AG08395 (cell line): Measurements from ENCODE around the gene AZU1.
"Not testable (repeated sequence)": the region's sequence is repeated elsewhere in the genome, so short reads cannot be mapped to it uniquely, and the experiment has no call there.

Experiments used
- DNase-seq: peaks from one replicate; pipeline ENCODE4 v3.0.0; 2012; ENCODE audit warnings: mixed read lengths, low spot score

The AZU1 gene

DNA sequence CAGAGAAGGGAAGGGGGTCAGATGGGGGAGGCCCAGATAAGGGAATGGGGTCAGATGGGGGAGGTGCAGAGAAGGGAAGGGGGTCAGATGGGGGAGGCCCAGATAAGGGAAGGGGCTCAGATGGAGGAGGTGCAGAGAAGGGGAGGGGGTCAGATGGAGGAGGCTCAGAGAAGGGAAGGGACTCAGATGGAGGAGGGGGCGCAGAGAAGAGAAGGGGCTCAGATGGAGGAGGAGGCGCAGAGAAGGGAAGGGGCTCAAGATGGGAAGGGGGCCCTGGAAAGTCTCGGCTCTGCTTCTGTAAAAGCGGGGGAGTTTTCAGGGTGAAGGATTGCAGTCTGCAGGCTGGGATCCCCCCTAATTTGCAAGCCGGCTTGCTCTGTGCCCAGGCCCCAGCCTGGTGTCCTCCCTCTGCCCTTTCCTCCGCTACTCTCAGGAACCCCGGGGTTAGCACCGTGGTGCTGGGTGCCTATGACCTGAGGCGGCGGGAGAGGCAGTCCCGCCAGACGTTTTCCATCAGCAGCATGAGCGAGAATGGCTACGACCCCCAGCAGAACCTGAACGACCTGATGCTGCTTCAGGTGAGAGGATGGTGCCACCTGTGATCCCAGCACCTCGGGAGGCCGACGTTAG is 1.6 kb downstream of the AZU1 start:
- no peak for DNase-seq

DNA sequence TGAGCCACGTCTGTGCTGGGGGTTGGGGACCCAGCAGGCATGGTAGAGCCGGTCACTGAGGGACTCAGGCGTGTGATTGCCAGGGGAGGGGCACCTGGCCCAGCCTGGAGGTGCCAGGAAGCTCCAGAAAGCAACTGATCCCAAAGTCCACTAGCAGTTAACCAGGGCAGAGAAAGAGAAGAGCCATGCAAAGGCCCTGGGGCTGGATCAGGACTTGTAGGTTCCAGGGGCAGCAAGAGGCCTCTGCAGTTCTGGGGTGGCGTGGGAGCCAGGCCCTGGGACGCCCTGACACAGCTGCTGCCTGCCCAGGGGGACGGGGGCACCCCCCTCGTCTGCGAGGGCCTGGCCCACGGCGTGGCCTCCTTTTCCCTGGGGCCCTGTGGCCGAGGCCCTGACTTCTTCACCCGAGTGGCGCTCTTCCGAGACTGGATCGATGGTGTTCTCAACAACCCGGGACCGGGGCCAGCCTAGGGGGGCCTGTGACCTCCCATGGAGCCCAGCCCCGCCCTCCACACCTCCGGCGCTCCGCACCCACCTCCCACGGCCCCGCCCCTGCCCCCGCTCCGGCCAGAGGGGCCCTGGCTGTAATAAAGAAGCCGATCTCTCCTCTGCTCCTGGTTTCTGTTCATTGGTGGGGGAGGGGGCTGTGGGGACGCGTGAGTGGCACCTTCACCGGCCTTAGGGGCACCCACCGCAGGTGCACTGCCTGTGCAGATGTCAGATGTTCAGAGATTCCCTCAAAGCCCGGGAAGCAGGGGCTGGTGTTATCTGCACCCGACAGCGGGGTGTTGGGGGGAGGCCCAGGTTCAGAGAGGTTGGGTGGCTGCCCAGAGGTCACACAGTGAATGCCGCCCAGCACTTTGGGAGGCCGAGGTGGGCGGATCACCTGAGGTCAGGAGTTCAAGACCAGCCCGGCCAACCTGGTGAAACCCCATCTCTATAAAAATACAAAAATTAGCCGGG is 4.1 kb downstream of the AZU1 start:
- DNase-seq = no peak

DNA sequence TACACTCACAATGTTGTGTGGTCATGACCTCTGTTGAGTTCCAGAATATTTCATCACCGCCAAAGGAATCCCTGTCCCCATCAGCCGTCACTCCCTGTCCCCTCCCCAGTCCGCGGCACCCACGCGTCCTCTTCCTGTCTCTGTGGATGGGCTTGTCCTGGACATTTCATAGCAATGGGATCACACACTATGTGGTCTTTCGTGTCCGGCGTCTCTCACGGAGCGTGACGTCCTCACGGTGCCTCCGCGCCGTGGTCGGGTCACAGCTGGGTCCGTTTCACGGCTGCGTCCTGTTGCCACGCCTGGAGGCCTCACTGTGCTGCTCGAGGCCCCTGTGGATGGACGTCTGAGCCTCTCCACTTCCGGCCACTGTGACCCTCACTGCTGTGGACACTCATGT is 6.6 kb downstream of the AZU1 start:
- DNase-seq = no peak

DNA sequence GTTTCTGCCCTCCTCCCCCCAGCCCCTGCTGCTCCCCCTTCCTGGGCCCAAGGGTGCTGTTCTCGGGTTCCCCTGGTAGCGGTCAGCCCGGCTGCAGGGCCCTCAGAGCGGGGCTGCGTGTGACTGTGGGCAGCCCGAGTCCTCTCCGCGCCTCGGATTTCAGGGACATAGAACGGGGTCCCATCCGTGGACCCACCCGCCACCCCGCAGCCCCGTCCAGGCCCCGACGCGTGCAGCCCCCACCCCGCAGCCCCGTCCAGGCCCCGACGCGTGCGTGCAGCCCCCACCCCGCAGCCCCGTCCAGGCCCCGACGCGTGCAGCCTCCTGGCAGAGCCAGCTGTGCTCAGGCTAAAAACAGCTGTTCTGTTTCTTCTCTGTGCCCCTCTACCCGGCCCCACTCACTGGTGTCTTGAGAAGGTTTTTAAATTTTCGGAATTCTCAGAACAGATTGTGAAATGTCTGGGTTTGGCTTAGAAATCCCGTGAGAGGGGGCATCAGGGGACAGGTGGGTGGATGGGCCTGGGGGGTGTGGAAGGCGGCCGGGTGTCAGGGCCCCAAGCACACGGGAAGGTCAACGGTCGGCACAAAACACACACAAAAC is 7.7 kb downstream of the AZU1 start:
- no peak for DNase-seq

DNA sequence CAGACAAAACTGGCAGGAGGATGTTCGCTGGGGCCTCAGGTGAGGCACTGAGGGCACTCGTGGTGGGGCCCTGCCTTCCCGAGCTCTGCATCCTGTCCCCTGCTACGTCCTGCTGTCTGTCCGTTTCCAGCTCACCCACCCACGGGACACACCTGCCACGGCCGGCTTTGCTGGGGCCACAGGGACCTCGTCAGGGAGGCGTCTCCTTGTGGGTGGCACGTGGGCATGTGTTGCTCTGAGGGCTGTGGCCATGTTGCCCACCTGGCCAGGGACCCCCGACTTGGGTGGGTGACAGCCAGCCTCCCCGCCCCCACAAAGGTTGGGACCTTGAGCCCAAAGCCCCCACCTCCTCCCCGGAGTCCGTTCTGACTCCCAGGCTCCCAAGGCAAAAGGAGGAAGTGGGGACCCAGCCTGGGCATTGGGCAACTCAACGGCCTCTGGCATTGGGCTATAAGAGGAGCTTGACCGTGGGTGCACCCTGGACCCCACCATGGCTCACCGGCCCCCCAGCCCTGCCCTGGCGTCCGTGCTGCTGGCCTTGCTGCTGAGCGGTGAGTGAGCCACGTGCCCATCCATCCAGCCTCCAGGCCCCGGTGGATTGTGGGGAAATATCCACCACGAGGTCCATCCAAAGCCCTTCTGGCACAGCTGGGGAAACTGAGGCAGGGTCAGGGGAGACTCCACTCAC is 13.0 kb downstream of the AZU1 start, which contains the start of gene PRTN3:
Gene PRTN3, plus strand, starts transcription at position 481 of the 688 bp plus-strand sequence. Its CDS starts 10 bp downstream, at position 491.
- no peak for DNase-seq

DNA sequence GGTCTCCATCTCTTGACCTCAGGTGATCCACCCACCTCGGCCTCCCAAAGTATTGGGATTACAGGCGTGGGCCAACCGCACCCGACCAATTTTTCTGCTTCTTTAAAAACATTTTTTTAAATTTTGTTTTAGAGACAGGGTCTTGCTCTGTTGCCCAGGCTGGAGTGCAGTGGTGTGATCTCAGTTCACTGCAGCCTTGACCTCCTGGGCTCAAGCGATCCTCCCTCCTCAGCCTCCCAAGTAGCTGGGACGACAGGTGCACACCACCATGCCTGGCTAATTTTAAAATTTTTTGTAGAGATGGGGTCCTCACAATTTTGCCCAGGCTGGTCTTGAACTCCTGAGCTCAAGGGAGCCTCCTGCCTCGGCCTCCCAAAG is 15.2 kb downstream of the AZU1 start:
- not testable (repeated sequence) for DNase-seq

DNA sequence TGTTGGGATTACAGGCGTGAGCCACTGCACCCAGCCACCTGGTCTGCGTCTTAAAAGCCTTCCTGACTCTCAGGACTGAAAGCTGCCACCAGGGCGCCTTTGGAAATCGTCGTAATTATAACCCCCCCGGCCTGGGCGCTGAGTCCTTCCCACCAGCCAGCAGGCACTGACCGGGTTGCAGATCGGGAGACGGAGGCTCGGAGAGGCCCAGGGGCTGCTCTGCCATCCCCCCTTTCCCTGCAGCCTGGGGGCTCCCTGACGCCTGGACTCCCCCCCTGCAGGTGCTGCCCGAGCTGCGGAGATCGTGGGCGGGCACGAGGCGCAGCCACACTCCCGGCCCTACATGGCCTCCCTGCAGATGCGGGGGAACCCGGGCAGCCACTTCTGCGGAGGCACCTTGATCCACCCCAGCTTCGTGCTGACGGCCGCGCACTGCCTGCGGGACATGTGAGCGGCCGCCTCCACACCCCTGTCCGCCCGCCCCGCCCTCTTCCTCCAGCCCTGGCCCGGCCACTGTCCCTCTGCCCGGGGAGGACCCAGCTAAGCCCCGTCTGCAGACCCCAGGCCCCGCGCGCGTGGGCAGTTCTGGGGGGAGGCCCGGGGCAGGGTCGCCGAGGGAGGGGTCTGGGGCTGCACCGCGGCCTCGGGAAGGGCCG is 15.7 kb downstream of the AZU1 start:
- no peak for DNase-seq

DNA sequence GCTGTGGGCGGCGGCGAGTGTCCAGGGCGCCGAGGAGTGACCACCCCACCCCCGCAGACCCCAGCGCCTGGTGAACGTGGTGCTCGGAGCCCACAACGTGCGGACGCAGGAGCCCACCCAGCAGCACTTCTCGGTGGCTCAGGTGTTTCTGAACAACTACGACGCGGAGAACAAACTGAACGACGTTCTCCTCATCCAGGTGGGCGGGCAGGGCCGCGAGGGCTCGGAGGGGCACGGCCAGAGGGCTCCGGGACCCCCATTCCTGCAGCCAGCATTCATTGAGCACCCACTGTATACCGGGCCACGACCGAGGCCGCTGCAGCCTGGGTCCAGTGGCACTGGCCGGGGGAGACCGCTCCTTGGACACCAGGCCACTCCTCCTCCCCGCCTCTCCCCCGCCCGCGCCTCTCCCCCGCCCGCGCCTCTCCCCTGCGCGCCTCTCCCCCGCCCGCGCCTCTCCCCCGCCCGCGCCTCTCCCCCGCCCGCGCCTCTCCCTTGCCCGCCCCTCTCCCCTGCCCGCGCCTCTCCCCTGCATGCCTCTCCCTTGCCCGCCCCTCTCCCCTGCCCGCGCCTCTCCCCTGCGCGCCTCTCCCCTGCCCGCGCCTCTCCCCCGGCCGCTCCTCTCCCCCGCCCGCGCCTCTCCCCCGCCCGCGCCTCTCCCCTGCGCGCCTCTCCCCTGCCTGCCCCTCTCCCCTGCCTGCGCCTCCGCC is 16.4 kb downstream of the AZU1 start:
- no peak for DNase-seq

DNA sequence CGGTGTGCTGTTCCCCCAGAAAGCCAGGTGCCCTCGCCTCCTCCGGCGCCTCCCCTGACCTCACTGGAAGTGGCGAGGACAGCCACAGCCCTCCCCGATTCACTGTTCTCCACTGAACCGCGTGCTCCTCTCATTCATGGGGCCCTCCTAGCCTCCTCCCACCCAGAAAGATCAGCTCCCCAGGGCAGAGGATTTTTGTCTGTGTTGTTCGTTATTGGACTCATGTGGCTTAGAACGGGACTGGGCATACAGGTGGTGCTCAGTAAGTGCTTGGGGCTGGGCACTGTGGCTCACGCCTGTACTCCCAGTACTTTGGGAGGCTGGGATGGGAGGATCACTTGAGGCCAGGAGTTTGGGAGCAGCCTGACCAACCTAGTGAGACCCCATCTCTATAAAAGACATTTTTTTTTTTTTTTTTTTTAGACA is 16.9 kb downstream of the AZU1 start:
- DNase-seq = no peak

DNA sequence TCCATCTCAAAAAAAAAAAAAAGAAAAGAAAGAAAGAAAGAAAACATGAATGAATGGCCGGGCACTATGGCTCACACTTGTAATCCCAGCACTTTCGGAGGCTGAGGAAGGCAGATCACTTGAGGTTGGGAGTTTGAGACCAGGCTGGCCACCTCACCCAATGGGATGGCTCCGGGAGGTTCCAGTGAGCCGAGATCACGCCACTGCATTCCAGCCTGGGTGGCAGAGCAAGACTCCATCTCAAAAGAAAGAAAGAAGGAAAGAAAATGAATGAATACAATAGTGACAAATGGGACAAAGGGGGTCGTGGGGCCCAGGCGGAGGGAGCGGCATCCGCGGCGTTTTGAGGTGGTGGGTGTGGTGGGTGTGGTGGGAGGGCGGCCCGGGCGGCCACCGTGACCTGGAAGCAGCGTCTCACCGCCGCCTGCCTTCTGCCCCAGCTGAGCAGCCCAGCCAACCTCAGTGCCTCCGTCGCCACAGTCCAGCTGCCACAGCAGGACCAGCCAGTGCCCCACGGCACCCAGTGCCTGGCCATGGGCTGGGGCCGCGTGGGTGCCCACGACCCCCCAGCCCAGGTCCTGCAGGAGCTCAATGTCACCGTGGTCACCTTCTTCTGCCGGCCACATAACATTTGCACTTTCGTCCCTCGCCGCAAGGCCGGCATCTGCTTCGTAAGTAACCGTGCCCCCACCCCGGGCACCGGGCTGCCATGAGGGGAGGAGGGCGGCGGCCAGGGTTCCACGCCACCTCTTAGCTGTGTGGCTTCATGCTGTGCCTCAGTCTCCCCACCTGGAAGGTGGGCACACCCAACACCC is 18.3 kb downstream of the AZU1 start:
- DNase-seq = no peak

DNA sequence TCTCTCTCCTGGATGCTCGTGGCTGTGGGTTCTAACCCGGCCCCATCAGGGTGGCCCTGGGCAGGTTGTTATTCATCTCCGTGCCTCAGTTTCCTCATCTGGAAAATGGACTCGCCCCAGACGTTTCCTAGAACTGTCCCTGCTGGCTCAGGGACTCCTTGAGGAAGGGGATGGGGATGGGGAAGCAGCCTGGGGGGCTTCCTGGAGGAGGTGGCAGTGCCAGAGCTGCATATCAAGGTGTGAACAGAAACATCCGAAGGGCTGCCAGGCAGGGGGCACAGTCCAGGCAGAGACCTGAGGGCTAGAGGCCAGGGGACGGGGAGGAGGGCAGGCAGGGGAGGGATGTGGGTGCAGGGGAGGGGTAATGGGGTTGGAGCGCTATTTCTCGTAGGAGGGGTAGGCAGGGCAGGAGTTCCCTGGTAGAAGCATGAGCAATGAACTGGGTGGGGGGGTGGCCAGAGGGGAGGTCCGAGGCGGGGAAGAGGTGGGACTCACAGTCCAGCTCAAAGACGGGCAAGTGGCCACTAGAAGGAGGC is 20.8 kb downstream of the AZU1 start:
- DNase-seq = no peak

DNA sequence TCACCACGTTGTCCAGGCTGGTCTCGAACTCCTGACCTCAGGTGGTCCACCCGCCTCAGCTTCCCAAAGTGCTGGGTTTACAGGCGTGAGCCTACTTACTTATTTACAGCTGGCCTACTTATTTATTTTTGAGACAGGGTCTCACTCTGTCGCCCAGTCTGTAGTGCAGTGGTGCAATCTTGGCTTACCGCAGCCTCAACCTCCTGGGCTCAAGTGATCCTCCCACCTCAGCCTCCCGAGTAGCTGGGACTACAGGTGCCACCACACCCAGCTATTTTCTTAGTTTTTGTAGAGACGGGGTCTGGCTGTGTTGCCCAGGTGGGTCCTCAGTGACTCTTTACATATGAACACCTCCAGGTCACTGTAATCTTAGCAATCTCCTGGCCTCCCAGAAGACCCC is 21.6 kb downstream of the AZU1 start:
- not testable (repeated sequence) for DNase-seq

DNA sequence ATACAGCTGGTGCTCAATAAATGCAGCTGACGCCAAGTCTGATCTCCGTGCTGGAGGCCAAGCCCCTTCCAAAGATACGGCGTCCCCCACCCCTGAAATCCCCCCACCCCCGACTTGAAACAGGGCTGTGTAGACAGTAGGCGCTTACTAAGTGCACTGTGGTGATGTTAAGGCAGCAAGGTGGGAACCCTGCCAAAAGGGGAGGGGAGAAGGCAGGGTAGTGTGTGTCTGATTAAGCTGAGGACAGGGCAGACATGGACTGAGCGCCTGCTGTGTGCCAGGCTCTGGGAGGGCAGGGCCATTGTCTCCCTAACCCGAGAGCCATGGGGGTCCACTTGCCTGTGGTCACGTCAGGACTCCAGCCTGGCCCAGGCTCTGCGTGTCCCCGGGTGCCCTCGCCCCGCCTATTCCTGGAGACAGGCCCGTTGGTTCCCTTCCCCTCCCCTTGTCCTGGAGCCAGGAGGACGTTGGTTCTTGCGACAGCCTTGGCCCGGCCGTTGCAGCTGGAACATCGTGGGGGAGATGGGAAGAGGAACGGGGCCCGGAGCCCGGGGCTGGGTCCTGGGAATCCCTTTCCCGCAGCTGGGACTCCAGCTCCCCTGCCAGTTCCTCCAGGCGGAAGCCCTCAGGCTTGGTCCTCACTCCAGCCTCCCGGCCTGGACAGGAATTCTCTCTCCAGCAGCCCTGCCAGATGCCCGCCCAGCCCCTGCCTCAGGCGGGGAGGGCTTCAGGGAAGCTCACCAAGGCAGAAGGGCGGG is 22.8 kb downstream of the AZU1 start:
- DNase-seq = peak; percentile 95

DNA sequence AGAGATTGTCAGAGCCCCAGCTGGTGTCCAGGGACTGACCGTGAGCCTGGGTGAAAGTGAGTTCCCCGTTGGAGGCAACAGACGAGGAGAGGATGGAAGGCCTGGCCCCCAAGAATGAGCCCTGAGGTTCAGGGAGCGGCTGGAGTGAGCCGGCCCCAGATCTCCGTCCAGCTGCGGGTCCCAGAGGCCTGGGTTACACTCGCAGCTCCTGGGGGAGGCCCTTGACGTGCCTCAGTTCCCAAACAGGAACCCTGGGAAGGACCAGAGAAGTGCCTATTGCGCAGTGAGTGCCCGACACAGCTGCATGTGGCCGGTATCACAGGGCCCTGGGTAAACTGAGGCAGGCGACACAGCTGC is 23.3 kb downstream of the AZU1 start:
- no peak for DNase-seq

DNA sequence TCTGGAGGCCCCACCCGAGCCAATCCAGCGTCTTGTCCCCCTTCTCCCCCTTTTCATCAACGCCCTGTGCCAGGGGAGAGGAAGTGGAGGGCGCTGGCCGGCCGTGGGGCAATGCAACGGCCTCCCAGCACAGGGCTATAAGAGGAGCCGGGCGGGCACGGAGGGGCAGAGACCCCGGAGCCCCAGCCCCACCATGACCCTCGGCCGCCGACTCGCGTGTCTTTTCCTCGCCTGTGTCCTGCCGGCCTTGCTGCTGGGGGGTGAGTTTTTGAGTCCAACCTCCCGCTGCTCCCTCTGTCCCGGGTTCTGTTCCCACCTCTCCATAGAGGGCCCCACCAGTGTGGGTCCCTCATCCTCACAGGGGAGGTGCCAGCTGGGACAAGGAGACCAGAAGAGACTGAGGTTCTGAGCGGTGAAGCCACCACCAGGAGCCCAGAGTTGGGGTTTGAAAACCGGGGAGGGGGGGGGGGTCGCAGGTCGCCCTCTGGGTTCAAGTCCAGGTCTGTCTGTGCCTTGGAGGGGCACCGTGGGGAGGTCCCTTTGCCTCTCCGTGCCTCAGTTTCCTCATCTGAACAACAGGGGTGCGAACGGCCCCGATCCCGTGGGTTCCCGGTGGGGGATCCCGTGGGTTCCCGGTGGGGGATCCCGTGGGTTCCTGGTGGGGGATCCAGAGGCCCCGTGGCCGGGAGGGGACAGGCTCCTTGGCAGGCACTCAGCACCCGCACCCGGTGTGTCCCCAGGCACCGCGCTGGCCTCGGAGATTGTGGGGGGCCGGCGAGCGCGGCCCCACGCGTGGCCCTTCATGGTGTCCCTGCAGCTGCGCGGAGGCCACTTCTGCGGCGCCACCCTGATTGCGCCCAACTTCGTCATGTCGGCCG is 24.7 kb downstream of the AZU1 start, which contains the start of gene ELANE:
Gene ELANE, plus strand, starts transcription at position 168 of the 878 bp plus-strand sequence. Its CDS starts 26 bp downstream, at position 194.
- DNase-seq = no peak

DNA sequence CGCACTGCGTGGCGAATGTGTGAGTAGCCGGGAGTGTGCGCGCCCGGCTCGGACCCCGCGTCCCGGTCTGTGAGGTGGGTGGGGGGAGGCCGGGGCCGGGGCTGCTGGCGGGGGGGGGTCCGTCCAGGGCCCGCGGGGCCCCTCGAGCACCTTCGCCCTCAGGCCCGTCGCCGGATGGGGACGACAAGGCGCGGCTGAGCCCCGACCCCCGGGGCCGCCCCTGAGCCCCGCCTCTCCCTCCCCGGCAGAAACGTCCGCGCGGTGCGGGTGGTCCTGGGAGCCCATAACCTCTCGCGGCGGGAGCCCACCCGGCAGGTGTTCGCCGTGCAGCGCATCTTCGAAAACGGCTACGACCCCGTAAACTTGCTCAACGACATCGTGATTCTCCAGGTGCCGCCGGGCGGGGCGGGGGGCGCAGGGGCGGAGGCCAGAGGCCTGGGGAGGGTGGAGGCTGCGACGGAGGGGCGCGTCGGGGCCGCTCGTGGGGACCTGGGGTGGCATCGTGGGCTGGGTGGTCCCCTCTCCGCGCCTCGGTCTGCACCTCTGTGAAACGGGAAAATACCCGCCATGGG is 25.5 kb downstream of the AZU1 start:
- DNase-seq = no peak

DNA sequence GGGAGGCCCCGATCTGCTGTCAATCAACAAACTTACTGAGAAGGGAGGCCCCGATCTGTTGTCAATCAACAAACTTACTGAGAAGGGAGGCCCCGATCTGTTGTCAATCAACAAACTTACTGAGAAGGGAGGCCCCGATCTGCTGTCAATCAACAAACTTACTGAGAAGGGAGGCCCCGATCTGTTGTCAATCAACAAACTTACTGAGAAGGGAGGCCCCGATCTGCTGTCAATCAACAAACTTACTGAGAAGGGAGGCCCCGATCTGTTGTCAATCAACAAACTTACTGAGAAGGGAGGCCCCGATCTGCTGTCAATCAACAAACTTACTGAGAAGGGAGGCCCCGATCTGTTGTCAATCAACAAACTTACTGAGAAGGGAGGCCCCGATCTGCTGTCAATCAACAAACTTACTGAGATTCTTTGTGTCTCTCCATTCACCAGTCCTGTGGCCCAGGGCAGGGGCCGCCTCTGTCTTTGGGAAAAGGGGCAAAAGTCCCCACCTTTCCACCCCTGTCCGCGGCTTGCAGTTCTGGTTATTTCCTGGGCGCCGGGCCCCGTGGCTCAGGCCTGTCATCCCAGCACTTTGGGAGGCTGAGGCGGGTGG is 26.1 kb downstream of the AZU1 start:
- DNase-seq = not testable (repeated sequence)
